Liver (tissue), 9 donors: ENCODE results near the gene HEPACAM. TPM values are rescaled to one million over a fixed set of nuclear protein-coding genes. Genes with fewer than 3 reads are reported as not detected.

ENCODE experiments used
- DNase-seq: peaks from one replicate; pipeline ENCODE4 v3.0.0-alpha.2; 2017; ENCODE audit warnings: low spot score
- H3K27ac ChIP-seq, 2 donors: one replicate each; pipeline ENCODE4 v1.7.0; 2013; ENCODE audit warnings: inconsistent platforms in 2 of 2, low read length in 2 of 2, control low read depth in 1 of 2, low read depth in 1 of 2, mild to moderate bottlenecking in 1 of 2
- H3K27me3 ChIP-seq, 4 donors: one replicate each; pipeline versions ENCODE4 v1.6.1 to v1.7.0; 2013; ENCODE audit warnings: low read length in 3 of 4, inconsistent platforms in 1 of 4, mild to moderate bottlenecking in 1 of 4, moderate library complexity in 1 of 4; ENCODE audit not compliant: control insufficient read depth in 4 of 4, insufficient read depth in 4 of 4
- H3K36me3 ChIP-seq, 4 donors: one replicate each; pipeline versions ENCODE4 v1.6.1 to v1.7.0; 2013; ENCODE audit warnings: low read length in 3 of 4, mild to moderate bottlenecking in 3 of 4, low read depth in 1 of 4, moderate library complexity in 1 of 4; ENCODE audit not compliant: control insufficient read depth in 4 of 4, insufficient read depth in 3 of 4
- H3K4me1 ChIP-seq, 4 donors: one replicate each; pipeline versions ENCODE4 v1.6.1 to v1.7.0; 2013; ENCODE audit warnings: low read length in 3 of 4, mild to moderate bottlenecking in 3 of 4, moderate library complexity in 1 of 4; ENCODE audit not compliant: control insufficient read depth in 4 of 4, insufficient read depth in 4 of 4
- H3K4me3 ChIP-seq, 3 donors: one replicate each; pipeline versions ENCODE4 v1.6.1 to v1.7.0; 2013; ENCODE audit warnings: low read length in 3 of 3, control low read depth in 1 of 3, low read depth in 1 of 3, mild to moderate bottlenecking in 1 of 3
- H3K9ac ChIP-seq, 2 donors: one replicate each; pipeline ENCODE4 v1.7.0; 2013; ENCODE audit warnings: low read length in 2 of 2, mild to moderate bottlenecking in 2 of 2, moderate library complexity in 2 of 2, control low read depth in 1 of 2, low read depth in 1 of 2
- H3K9me3 ChIP-seq, 4 donors: one replicate each; pipeline versions ENCODE4 v1.6.1 to v1.7.0; 2013; ENCODE audit warnings: low read length in 3 of 4; ENCODE audit not compliant: control insufficient read depth in 4 of 4
- CTCF ChIP-seq: fragments of 150-350 bp; IDR thresholded peaks from 2 replicates; pipeline ENCODE4 v1.5.1; 2017; ENCODE audit warnings: improper control_type of control experiment, low read depth, low read length; ENCODE audit not compliant: missing input control
- EGR1 ChIP-seq, 2 donors: IDR thresholded peaks; 2 replicates each; pipeline ENCODE4 v1.6.1; 2016 to 2018; ENCODE audit warnings: antibody characterized with exemption in 2 of 2, low read depth in 2 of 2
- FOXA1 ChIP-seq: IDR thresholded peaks from 2 replicates; pipeline ENCODE4 v1.6.1; 2016; ENCODE audit warnings: antibody characterized with exemption
- FOXA2 ChIP-seq: IDR thresholded peaks from 2 replicates; pipeline ENCODE4 v1.6.1; 2016; ENCODE audit warnings: antibody characterized with exemption
- GABPA ChIP-seq, 2 donors: IDR thresholded peaks in 1 of 2; conservative IDR thresholded peaks in 1 of 2; 2 replicates each; pipeline ENCODE4 v1.6.1; 2016; ENCODE audit warnings: antibody characterized with exemption in 2 of 2, mild to moderate bottlenecking in 1 of 2, moderate library complexity in 1 of 2
- HNF4A ChIP-seq, 2 donors: conservative IDR thresholded peaks; 2 replicates each; pipeline ENCODE4 v1.6.1; 2016; ENCODE audit warnings: antibody characterized with exemption in 2 of 2, mild to moderate bottlenecking in 2 of 2
- JUND ChIP-seq, 2 donors: IDR thresholded peaks; 2 replicates each; pipeline ENCODE4 v1.6.1; 2016; ENCODE audit warnings: antibody characterized with exemption in 2 of 2
- NR2F2 ChIP-seq: IDR thresholded peaks from 2 replicates; pipeline ENCODE4 v1.6.1; 2016; ENCODE audit warnings: antibody characterized with exemption
- RAD21 ChIP-seq, 2 donors: IDR thresholded peaks; 2 replicates each; pipeline ENCODE4 v1.6.1; 2016; ENCODE audit warnings: antibody characterized with exemption in 2 of 2, mild to moderate bottlenecking in 2 of 2
- REST ChIP-seq: IDR thresholded peaks from 2 replicates; pipeline ENCODE4 v1.6.1; 2016; ENCODE audit warnings: antibody characterized with exemption, mild to moderate bottlenecking
- RXRA ChIP-seq, 2 donors: IDR thresholded peaks; 2 replicates each; pipeline ENCODE4 v1.6.1; 2017 to 2018; ENCODE audit warnings: antibody characterized with exemption in 2 of 2, mild to moderate bottlenecking in 1 of 2
- YY1 ChIP-seq: IDR thresholded peaks from 2 replicates; pipeline ENCODE4 v1.6.1; 2016; ENCODE audit warnings: antibody characterized with exemption, mild to moderate bottlenecking
- ZBTB33 ChIP-seq: IDR thresholded peaks from 2 replicates; pipeline ENCODE4 v1.6.1; 2016; ENCODE audit warnings: antibody characterized with exemption
- WGBS: extraction: QIAGEN DNeasy Blood & Tissue Kit; methylation state at CpG from one replicate; pipeline ENCODE4 v1.1.7; 2013; 5-methylcytosine and 5-hydroxymethylcytosine counted together
- polyA plus RNA-seq, 2 donors: library from polyadenylated mRNA; stranded (reverse) in 1 of 2; unstranded in 1 of 2; fragments of 200-250 nt in 1 of 2; fragments of >200 nt in 1 of 2; fragmentation: Nextera tagmentation in 1 of 2; extraction: Ambion mirVana in 1 of 2; gene quantifications; one replicate each; pipeline versions ENCODE4 v1.2.1 to v1.2.3, GENCODE V29; 2013 to 2015
- total RNA-seq, 2 donors: library from RNA; depleted of rRNA; stranded (reverse); fragments of >200 nt; gene quantifications; one replicate each; pipeline ENCODE4 v1.2.3, GENCODE V29; 2014
- TF ChIP-seq, protein P1 (sequence below): IDR thresholded peaks from 2 replicates; pipeline ENCODE4 v1.6.1; 2016; ENCODE audit warnings: antibody characterized with exemption
- donor health status: healthy.
- donor health status: healthy.
- donor health status: healthy.
- donor health status: healthy.
- donor health status: healthy.

Gene HEPACAM
- total and polyA plus RNA-seq, 4 donors: 0.79 to 7.1 (median 3.3) TPM; not detected in 1

DNA sequence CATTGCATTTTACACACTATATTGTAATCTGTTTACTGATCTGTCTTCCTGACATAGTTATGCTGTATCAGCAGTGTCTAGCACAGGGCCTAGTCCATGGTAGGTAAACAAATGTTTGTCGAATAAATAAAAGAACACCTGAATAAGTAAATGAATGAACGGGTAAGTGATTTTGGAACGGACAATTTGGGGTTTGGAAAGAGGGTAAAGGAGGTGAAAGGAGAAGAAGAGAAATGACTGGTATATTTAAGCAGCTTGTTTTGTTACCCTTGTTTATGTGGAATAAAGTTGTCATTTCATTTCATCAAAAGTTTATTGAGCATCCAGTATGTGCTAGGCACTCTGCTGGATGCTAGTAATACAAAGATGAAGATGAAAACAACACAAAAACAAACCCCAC is 16.9 kb downstream of the HEPACAM start, which contains the start of gene HEPN1:
Gene HEPN1 (plus strand): TSS at position 301 of the 400 bp plus-strand sequence.
- no peaks in the 10 kb centered on the region for H3K27me3 ChIP-seq
- H3K27ac ChIP-seq: no peak within 1 kb of the TSS
- no peaks in the 10 kb centered on the region for H3K36me3 ChIP-seq
- no peaks in the 10 kb centered on the region for H3K9me3 ChIP-seq
- H3K4me1 ChIP-seq: peaks cover 2 to 24% (median 15%) of the 10 kb centered on the region in 4 donors
- no peak for TF ChIP-seq FOXA1
- TF ChIP-seq ZBTB33: no peak
- peak in 1 of 2 donors; percentile 12 for TF ChIP-seq HNF4A (conservative IDR thresholded peaks at IDR 0.05)
- no peak within 1 kb of the TSS for H3K4me3 ChIP-seq
- H3K9ac ChIP-seq: no peak within 1 kb of the TSS
- DNase-seq: no peak
- 35% methylated on average over 3 of the region's 3 CpGs for WGBS

GRCh38 chr11:124917115-124917637 is 18.7 kb downstream of the HEPACAM start:
- no peak for DNase-seq
- H3K36me3 ChIP-seq: no peaks in the 10 kb centered on the region
- peaks cover 2 to 24% (median 15%) of the 10 kb centered on the region in 4 donors for H3K4me1 ChIP-seq
- H3K9me3 ChIP-seq: no peaks in the 10 kb centered on the region
- WGBS: 90% methylated on average over 6 of the region's 6 CpGs
- TF ChIP-seq RAD21 (IDR thresholded peaks at IDR 0.05): no peak
- no peak for TF ChIP-seq CTCF
- no peak for TF ChIP-seq FOXA2
- no peak for TF ChIP-seq GABPA (IDR thresholded peaks at IDR 0.05 in 1 of 2, conservative IDR thresholded peaks at IDR 0.05 in 1 of 2)
- TF ChIP-seq RXRA (IDR thresholded peaks at IDR 0.05): no peak
- TF ChIP-seq HNF4A (conservative IDR thresholded peaks at IDR 0.05): no peak
- no peak for TF ChIP-seq JUND (IDR thresholded peaks at IDR 0.05)
- TF ChIP-seq EGR1 (IDR thresholded peaks at IDR 0.05; ENCODE audit: low read depth in 2 of 2): no peak
- TF ChIP-seq ZBTB33: no peak
- TF ChIP-seq YY1: no peak
- TF ChIP-seq, protein P1, sequence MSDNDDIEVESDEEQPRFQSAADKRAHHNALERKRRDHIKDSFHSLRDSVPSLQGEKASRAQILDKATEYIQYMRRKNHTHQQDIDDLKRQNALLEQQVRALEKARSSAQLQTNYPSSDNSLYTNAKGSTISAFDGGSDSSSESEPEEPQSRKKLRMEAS: no peak
- TF ChIP-seq REST: no peak
- no peak for TF ChIP-seq NR2F2
- H3K27me3 ChIP-seq: no peaks in the 10 kb centered on the region
- H3K4me3 ChIP-seq: no peak overlapping the region
- no peak overlapping the region for H3K9ac ChIP-seq
- no peak overlapping the region for H3K27ac ChIP-seq
